HG03097 (cell line): ENCODE measurements around the gene TRAF4.
"Not testable (repeated sequence)": the region's sequence is repeated elsewhere in the genome, so short reads cannot be mapped to it uniquely, and the experiment has no call there.

Experiments used
- ATAC-seq: cut with Tn5 transposase; IDR thresholded peaks from one replicate; pipeline ENCODE4 v1.9.1; 2021; ENCODE audit not compliant: unreplicated experiment, low FRiP score

Gene TRAF4

GRCh38 chr17:28712705-28713415, 31.0 kb upstream of the TRAF4 start:
- ATAC-seq, result no peak

DNA sequence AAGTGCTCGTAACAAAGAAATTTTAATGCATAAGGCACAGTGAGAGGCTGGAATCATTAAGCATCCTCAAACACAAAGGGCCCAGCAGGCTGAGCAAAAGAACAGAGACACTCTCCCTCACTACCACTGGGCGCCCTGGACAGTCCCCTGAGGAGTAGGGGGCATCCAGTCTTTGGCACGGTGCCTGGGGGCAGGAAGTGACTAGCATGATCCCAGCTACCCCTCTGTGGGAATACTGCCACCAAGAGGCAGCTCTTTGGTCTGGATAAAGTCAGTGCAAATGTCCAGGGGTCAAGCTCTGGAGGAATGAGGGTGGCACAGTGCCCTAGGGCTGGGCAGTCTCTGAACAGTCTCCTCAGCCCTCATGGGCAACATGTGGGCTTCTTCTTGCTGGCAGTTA, 29.5 kb upstream of the TRAF4 start:
- no peak for ATAC-seq

DNA sequence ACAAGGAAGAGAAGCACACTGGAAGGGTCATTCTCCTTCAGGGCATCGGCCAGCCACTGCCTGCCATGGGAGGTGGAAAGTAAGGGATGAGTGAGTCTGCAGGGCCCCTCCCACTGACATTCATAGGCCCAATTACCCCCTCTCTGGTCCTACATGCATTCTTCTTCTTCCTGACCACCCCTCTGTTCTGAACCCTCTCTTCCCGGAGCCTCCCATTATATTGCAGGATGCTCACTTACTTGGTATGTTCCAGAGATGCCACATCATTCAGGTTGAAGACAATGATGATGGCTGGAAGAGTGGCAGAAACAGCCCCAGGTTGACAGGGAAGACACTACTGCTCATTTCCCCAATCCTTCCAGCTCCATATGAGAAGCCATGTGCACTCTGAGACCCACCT, 28.6 kb upstream of the TRAF4 start:
- ATAC-seq, result no peak

GRCh38 chr17:28716740-28717577, 26.9 kb upstream of the TRAF4 start:
- no peak for ATAC-seq

DNA sequence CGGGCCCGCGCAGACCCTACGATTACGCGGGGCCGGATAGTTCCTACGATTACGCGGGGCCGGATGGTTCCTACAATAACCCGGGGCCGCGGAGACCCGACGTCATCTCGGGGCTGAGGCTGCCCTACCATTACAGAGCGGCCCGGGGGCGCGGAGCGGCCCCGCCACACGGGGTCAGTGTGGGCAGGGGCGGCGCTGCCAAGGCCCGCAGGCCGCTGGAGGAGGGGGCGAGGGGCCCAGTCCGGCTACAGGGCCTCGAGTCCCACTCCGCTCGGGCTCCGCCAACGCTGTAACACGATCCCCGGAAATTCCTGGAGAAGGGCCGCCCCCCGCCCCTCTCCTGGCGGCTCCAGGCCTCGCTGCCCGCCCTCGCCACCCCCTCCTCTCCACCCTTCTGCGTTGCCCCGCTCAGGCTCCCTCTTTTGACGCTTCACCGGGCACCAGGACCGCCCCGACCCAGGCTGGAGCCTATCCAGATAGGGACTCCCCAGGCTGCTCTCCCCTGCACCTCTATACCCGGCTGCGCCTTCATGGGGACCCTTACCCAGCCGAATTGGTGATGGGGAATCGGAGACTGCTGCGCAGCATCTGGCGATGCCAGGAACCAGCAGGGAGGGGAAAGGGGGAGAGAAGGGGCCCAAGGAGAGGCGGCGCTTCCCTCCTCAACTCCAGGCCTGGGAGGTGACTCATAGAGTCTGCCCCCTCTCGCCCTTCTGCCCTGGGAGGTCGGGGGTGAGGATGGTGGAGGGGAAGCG, 26.1 kb upstream of the TRAF4 start, which contains the start of gene RAB34:
TSS of gene RAB34 (minus strand) at position 291 of the 755 bp plus-strand sequence. CDS start 602 bp downstream, outside the sequence.
- no peak for ATAC-seq

DNA sequence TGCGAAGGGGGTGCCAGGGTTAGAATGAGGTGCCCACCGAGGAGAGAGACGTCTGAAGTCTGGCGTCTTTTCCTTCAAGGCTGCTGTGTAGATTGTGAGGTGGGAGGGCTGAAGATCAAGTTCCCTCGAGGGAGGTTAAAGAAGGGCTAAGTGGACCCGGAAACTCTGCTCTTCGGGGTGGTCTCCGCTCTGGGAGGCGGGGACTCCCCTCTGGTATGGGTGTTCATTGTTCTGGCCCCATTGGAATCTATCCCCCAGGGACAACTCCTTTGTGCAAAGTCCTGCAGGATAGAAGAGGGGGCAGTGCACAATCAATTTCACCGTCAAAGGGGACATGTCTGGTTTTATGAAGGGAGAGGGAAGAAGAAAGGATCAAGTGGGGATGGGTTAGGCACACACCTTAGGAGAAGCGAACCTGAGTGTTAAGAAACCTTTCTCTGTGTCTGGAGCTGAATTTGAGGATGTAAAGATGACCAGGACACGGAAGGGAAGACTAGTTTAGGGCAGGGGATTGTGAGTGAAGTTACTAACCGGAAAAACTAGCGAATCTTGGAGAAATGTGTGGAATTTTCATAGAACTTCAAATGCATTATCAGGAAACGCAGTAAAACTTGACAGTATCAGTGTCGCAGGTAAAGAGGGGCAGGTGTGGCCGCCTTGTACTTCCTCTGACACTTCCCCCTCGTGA, 25.3 kb upstream of the TRAF4 start:
- ATAC-seq, result no peak

DNA sequence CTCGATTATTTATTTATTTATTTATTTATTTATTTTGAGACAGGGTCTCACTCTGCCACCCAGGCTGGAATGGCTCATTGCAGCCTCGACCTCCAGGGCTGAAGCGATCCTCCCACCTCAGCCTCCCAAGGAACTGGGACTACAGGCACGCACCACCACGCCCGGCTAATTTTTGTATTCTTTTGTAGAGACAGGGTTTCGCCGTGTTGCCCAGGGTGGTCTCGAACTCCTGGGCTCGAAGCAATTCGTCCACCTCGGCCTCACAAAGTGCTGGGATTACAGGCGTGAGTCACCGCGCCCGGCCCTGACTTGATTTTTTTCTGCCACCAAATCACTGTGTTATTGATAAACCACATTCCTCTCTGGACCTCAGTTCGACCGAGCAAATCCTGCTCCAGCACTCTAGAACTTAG, 24.8 kb upstream of the TRAF4 start:
- no peak for ATAC-seq

- ATAC-seq, result no peak
Measured at GRCh38 chr17:28720247-28720996, 23.4 kb upstream of the TRAF4 start.

DNA sequence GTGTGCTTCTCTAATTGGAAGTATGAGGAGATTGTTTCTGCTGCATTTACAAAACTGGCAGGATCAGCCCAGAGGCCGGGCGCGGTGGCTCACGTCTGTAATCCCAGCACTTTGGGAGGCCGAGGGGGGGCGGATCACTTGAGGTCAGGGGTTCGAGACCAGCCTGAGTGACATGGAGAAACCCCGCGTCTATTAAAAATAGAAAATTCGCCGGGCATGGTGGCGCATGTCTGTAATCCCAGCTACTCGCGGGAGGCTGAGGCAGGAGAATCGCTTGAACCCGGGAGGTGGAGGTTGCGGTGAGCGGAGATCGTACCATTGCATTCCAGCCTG, 22.8 kb upstream of the TRAF4 start:
- not testable (repeated sequence) for ATAC-seq

GRCh38 chr17:28722417-28723158, 21.2 kb upstream of the TRAF4 start:
- no peak for ATAC-seq

DNA sequence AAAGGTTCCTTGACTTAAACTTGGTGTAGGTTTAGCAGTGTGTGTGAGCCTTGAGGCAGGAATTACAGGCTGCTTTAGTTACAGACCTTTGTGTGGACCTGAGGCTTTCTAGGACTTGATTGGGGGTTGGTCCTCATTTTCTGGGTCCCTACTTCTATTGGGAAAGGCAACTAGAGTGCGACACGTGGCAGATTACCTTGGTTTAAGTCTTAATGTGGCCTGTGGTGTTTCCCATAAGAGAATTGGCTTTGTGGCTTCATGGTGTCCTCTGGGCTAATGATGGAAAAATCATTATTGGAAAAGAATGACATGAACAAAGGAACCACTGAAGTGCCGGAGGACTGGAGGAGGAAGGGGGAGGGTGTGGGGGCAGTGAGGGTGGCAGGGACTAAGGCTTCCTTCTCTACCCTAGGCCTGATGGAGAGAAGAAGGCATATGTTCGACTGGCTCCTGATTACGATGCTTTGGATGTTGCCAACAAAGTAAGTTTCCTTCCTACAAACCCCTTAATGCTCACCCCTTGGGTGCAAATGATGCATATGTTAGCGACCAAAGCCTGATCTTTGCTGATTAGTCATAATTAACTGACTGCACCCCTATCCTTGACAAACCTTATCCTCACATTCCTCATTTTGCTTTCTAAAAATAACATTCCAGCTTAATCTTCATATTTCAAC, 20.5 kb upstream of the TRAF4 start:
- ATAC-seq, result no peak

- not testable (repeated sequence) for ATAC-seq
Measured at GRCh38 chr17:28723836-28724499, 19.8 kb upstream of the TRAF4 start.

DNA sequence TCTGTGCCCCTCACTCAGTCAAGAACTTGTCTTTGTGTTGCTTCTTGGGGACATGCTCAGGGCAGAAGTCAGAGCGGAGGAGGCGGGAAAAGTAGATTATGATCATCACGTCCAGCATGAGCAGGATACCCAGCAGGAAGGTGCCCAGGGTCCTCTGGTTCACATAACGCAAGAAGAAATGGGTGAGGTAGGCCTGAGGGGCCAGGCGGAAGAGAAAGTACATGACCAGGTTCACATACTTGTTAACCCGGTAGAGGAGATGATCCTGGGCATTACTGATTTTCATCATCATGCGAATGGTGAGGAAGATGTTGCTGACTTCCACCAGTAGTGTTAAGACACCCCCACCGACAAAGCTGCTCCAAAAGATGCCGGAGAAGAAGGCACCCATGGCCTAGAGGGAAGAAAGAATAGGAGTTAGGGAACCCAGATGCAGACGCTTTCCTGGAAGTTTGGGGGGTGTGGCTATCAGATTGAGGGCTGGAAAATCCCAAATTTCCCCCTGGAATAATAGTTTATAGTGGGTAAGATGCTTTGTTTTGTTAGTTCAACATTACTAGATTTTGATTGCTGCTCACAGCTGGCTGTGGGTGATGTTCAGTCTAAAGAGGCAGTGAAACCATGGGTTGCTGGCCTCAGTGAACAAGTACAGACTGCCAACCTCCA, 19.2 kb upstream of the TRAF4 start:
- ATAC-seq, result no peak

DNA sequence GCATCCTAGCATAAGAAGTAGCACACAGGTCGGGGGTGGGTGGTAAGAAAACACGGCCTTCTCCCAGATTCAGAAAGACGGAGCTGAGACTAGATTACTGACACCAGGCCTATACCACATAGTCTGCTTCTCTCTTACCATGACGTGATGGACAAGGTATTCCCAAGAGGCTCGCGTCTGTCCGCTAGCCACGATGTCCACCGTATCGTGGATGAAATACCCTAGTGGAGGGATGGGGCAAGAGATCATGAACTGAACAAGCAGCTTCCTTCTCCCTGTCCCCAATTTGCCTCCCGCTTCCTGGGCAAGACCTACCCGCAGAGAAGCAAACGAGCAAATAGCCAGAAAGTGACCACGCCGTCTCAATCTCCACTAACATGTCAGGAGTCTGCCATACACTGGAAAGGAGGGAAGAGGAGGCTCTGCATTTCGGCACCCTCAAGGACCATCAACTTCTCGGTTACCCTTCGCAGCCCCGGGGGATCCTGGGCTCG, 18.6 kb upstream of the TRAF4 start:
- ATAC-seq, result no peak

- ATAC-seq, result peak; percentile 6
Measured at GRCh38 chr17:28725660-28726225, 18.1 kb upstream of the TRAF4 start.

DNA sequence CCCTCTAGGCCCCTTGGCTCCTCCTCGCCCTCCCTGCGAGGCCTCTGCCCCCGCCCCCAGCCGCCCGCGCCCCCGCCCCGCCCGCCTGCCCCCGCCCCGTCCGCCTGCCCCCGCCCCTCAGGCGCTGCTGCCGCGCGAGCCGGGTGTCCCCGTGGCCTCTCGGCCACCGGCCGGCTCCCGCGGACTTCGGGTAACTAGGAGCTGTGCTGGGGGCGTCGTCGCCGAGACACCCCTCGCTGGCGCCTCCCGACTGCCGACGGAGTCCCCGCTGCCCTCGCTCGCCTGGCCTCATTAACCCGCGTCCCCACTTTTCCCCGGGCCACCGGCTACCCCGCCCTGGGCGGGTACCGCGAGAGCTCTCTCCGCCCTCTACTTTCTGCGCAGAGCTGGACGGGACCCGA, 17.6 kb upstream of the TRAF4 start, which contains the start of gene TLCD1:
TSS of gene TLCD1 (minus strand) at position 8 of the 401 bp plus-strand sequence. CDS start 136 bp downstream, outside the sequence.
- peak; percentile 0 for ATAC-seq
